HEK293T (cell line): Measurements from ENCODE around the gene GHR.

Experiments used
- CTCF ChIA-PET: fragments of 350-600 bp; formaldehyde crosslinking; extraction: SDS; loops from one replicate; lab custom pipeline; 2021; ENCODE audit warnings: antibody characterized with exemption, inconsistent platforms; lab: Yijun Ruan, JAX
- POLR2A ChIA-PET: fragments of 350-600 bp; formaldehyde crosslinking; extraction: SDS; loops from one replicate; lab custom pipeline; 2020; ENCODE audit warnings: antibody characterized with exemption, inconsistent platforms; lab: Yijun Ruan, JAX
- DNase-seq: peaks from one replicate; pipeline ENCODE4 v3.0.0; 2012; ENCODE audit warnings: mixed read lengths; ENCODE audit errors: extremely low spot score
- ARNT ChIP-seq: fragments of 450-650 bp; IDR thresholded peaks from 2 replicates; pipeline ENCODE4 v1.6.1; 2017; ENCODE audit warnings: mild to moderate bottlenecking
- BHLHE40 ChIP-seq: fragments of 450-650 bp; IDR thresholded peaks from 2 replicates; pipeline ENCODE4 v1.6.1; 2016; ENCODE audit warnings: mild to moderate bottlenecking, moderate library complexity, borderline replicate concordance
- CTBP1 ChIP-seq: fragments of 450-650 bp; IDR thresholded peaks from 2 replicates; pipeline ENCODE4 v1.6.1; 2016; ENCODE audit warnings: borderline replicate concordance
- ELF4 ChIP-seq: fragments of 450-650 bp; IDR thresholded peaks from 2 replicates; pipeline ENCODE4 v1.6.1; 2017; ENCODE audit warnings: antibody characterized with exemption
- FOXA1 ChIP-seq: fragments of 450-650 bp; IDR thresholded peaks from 2 replicates; pipeline ENCODE4 v1.6.1; 2016; ENCODE audit warnings: mild to moderate bottlenecking
- FOXK2 ChIP-seq: fragments of 450-650 bp; IDR thresholded peaks from 2 replicates; pipeline ENCODE4 v1.6.1; 2016; ENCODE audit warnings: mild to moderate bottlenecking
- FOXM1 ChIP-seq: fragments of 450-650 bp; IDR thresholded peaks from 2 replicates; pipeline ENCODE4 v1.6.1; 2017; ENCODE audit warnings: mild to moderate bottlenecking, borderline replicate concordance
- HDGF ChIP-seq: fragments of 450-650 bp; IDR thresholded peaks from 2 replicates; pipeline ENCODE4 v1.6.1; 2017; ENCODE audit warnings: antibody characterized with exemption, borderline replicate concordance
- L3MBTL2 ChIP-seq: fragments of 450-650 bp; conservative IDR thresholded peaks from 2 replicates; pipeline ENCODE4 v1.6.1; 2016; ENCODE audit warnings: mild to moderate bottlenecking
- LEF1 ChIP-seq: fragments of 450-650 bp; IDR thresholded peaks from 2 replicates; pipeline ENCODE4 v1.6.1; 2017; ENCODE audit warnings: mild to moderate bottlenecking, borderline replicate concordance
- NFRKB ChIP-seq: fragments of 450-650 bp; IDR thresholded peaks from 2 replicates; pipeline ENCODE4 v1.6.1; 2016; ENCODE audit warnings: mild to moderate bottlenecking, moderate library complexity
- SP1 ChIP-seq: fragments of 450-650 bp; IDR thresholded peaks from 2 replicates; pipeline ENCODE4 v1.6.1; 2017
- SUZ12 ChIP-seq: fragments of 450-650 bp; IDR thresholded peaks from 2 replicates; pipeline ENCODE4 v1.6.1; 2016; ENCODE audit warnings: mild to moderate bottlenecking
- TARDBP ChIP-seq: fragments of 450-650 bp; IDR thresholded peaks from 2 replicates; pipeline ENCODE4 v1.6.1; 2016
- ZNF384 ChIP-seq: fragments of 450-650 bp; IDR thresholded peaks from 2 replicates; pipeline ENCODE4 v1.6.1; 2016
- TF ChIP-seq, protein P1 (sequence below): fragments of 450-650 bp; IDR thresholded peaks from 2 replicates; pipeline ENCODE4 v1.6.1; 2016

The GHR gene

DNA sequence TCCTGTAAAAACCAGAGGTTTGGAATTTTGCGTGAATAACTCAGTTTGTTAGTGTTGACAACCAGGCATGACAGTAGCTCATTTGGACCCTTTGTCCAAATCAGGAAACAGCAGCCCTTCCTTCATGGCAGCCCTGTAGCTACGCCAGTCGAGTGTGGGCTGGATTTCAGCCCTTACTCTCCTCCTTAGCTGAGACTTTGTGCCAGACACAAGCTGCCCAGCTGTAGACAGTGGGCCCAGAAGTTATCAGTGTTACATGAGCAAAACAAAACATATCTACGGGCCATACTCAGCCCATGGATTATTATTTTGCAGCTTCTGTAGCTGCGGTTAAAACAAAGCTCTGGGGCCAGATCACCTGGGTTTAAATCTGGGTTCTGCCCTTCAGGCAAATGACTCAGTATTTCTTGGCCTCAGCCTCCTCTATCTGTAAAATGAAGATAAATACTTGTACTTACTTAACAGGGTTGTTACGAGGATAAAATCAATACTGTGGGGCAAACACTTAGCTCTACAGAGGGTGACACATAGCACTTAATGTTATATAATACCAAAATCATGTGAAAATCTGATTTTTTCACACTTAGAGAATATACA is 76.9 kb downstream of the GHR start:
- POLR2A ChIA-PET, result no interaction called here
- no peak for DNase-seq
- TF ChIP-seq LEF1 (no peak), CTBP1 (no peak), ARNT (no peak), FOXA1 (no peak), ZNF384 (no peak), FOXM1 (no peak), L3MBTL2 (no peak), FOXK2 (no peak)
- TF ChIP-seq, protein P1, sequence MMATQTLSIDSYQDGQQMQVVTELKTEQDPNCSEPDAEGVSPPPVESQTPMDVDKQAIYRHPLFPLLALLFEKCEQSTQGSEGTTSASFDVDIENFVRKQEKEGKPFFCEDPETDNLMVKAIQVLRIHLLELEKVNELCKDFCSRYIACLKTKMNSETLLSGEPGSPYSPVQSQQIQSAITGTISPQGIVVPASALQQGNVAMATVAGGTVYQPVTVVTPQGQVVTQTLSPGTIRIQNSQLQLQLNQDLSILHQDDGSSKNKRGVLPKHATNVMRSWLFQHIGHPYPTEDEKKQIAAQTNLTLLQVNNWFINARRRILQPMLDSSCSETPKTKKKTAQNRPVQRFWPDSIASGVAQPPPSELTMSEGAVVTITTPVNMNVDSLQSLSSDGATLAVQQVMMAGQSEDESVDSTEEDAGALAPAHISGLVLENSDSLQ, result no peak
- CTCF ChIA-PET, result no interaction called here

DNA sequence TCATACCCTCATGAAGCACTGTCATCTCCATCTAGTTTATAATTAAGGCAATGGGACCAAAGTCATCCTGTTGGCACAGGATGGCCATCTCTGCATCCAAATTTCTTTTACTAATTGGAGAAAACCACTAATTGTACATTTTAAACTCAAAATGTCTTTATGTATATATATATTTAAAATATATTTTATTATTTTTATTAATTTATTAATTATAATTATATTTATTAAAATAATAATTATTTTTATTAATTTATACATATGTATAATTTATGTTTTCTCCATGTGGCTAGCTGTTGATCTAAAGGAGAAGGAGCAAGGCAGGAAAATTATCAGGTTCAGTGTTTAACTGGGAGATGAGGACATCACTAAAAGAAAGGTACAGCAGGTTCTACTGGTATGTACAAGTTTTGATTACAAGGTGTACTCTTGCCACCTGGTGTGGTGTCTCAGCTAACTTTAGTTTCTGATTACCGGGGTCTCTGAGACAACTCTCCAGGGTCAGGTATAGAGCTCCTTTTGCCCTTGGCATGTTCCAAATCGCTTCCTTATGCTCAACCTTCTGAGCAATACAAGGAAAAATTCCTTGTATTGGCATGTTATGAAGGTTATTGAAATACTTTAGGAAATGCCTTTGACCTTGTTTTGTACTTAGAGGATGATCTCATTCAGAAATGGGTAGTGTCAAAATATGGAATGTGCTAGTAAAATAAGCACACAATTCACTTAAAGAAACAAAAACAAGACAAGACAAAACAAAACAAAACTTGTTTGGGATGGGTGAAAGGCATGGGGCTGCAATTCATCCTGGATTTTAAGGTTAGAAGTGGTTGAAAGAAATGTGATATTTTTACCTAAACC is 79.6 kb downstream of the GHR start:
- TF ChIP-seq TARDBP, result no peak
- TF ChIP-seq FOXK2, result no peak
- no peak for TF ChIP-seq ELF4
- no peak for TF ChIP-seq HDGF
- TF ChIP-seq SUZ12, result no peak
- no peak for TF ChIP-seq SP1
- no peak for TF ChIP-seq BHLHE40
- TF ChIP-seq L3MBTL2, result no peak
- TF ChIP-seq LEF1, result no peak
- no peak for TF ChIP-seq ARNT
- TF ChIP-seq NFRKB, result no peak
- TF ChIP-seq, protein P1, result no peak
- no peak for TF ChIP-seq CTBP1
- TF ChIP-seq ZNF384, result no peak
- TF ChIP-seq FOXM1, result no peak
- TF ChIP-seq FOXA1, result no peak
- DNase-seq, result no peak
- ChIA-PET POLR2A (no interaction called here), CTCF (no interaction called here)

DNA sequence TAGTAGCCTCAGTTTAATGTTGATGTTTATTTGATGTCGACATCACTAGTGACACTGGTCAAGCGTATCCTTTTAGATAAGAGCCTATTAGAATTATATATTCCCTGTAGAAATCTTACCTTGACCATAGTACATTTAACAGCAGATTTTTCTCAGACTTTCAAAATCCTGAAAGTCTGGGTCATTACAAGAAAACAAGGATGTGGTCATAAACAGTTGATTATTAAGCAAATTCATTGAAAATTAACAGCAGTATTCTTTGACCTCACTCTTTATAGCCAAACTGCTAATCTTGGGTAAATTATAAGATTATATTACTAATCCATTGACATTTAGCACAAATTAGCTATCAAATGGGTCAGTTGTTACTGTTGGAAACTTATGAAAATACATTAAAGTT is 83.4 kb downstream of the GHR start:
- DNase-seq, result no peak
- ChIA-PET CTCF (no interaction called here), POLR2A (no interaction called here)
- no peak for TF ChIP-seq CTBP1
- no peak for TF ChIP-seq FOXK2
- no peak for TF ChIP-seq L3MBTL2
- TF ChIP-seq FOXA1, result no peak
- no peak for TF ChIP-seq ELF4
- TF ChIP-seq, protein P1, result no peak

DNA sequence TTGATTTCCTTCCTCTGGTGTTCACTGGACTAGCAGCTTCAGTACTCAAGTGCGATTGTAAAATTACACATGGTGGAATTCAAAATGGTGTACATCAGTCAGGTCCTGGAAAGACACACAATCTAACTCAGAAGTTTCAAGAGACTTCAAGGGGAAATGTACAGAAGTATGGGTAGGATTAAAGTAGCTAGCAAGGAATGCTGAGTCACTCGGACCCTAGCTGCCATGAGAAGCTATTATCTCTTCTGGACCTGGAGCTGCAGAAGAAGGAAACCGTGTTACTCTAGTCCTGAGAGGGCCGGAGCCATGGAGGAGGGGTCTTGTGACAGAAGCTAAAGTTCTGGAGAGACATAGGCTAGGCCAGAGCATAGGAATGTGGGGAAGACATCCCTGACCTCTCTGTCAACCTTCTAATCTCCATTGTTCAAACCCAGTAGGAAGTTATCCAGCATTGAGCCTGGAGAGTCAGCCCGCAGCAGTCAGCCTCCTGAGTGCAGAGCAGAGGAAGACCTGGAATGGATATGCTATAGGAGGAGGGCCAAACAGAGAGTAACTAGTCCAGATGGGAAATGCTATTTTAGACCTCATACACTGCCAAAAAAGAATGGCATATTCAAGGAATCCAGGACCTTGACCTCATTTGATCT is 84.3 kb downstream of the GHR start:
- TF ChIP-seq ARNT (no peak), L3MBTL2 (no peak)
- POLR2A ChIA-PET, result no interaction called here
- no peak for DNase-seq
- CTCF ChIA-PET, result interaction anchor here (0.6 kb wide), 1 partner anchor 584 kb away, joined by 3 read pairs; no protein-coding TSS in a partner anchor

DNA sequence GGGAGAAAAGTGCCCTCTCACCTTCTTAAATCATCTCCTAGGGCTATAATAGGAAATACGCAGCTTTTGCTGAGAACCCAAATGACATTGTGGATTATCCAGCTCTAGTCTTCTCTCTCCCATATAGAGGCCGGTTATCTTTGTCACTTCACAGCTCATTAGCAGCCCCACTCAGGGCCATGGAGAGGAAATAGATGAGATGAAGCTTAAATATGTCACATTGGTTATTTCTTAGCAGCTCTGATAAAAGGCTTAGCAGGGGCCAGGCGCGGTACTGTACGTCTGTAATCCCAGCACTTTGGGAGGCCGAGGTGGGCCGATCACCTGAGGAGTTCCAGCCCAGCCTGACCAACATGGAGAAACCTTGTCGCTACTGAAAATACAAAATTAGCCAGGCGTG is 90.0 kb downstream of the GHR start:
- ChIA-PET CTCF (interaction anchor here (1.0 kb wide), 1 partner anchor 90 kb away, joined by 3 read pairs; the partner anchor contains the start of gene GHR), POLR2A (no interaction called here)
- TF ChIP-seq, protein P1, result no peak
- TF ChIP-seq ZNF384, result no peak
- no peak for TF ChIP-seq TARDBP
- no peak for TF ChIP-seq NFRKB
- no peak for TF ChIP-seq SUZ12
- no peak for TF ChIP-seq ARNT
- TF ChIP-seq CTBP1, result no peak
- no peak for TF ChIP-seq SP1
- no peak for TF ChIP-seq FOXK2
- no peak for TF ChIP-seq FOXM1
- TF ChIP-seq LEF1, result no peak
- no peak for TF ChIP-seq FOXA1
- TF ChIP-seq HDGF, result no peak
- no peak for TF ChIP-seq ELF4
- TF ChIP-seq BHLHE40, result no peak
- TF ChIP-seq L3MBTL2, result no peak
- no peak for DNase-seq
